Glomerular visceral epithelial cell (primary cell): ENCODE measurements around the gene IGF2R.

Experiments
- DNase-seq: peaks from one replicate; pipeline ENCODE4 v3.0.0-alpha.2; 2016; ENCODE audit errors: extremely low spot score

IGF2R gene

GRCh38 chr6:159974932-159975331 lies 6.0 kb downstream of the IGF2R start:
- DNase-seq = no peak

- no peak for DNase-seq
Observed at GRCh38 chr6:159976686-159977254, 7.9 kb downstream of the IGF2R start.

- no peak for DNase-seq
Observed at GRCh38 chr6:159977255-159977903, 8.5 kb downstream of the IGF2R start.

DNA sequence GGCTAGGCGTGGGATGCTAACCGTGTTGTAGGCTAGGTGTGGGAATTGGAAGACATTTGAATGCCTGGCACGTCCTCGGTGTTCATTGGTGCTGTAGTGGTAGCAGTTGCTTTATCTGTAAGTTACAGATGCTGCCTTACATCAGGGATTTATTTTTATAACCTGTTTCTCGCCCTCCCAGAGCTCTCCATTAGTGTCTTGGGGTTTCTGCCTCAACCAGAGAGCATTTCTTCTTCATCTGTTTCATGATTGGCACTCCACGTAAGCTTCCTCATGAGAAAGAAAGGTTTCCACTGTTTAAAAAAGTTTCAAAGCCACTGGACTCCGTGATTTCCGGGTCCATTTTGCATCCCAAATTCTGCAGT lies 9.0 kb downstream of the IGF2R start:
- DNase-seq = no peak

GRCh38 chr6:159978291-159979135 lies 9.6 kb downstream of the IGF2R start:
- peak; percentile 71 for DNase-seq

- DNase-seq = peak; percentile 61
Observed at GRCh38 chr6:159979136-159979874, 10.4 kb downstream of the IGF2R start.

- no peak for DNase-seq
Observed at GRCh38 chr6:159980474-159980873, 11.6 kb downstream of the IGF2R start.

- no peak for DNase-seq
Observed at GRCh38 chr6:159981071-159981402, 12.2 kb downstream of the IGF2R start.

GRCh38 chr6:159981403-159982245 lies 12.7 kb downstream of the IGF2R start:
- DNase-seq = peak; percentile 44

- peak; percentile 46 for DNase-seq
Observed at GRCh38 chr6:159982731-159983506, 14.0 kb downstream of the IGF2R start.

DNA sequence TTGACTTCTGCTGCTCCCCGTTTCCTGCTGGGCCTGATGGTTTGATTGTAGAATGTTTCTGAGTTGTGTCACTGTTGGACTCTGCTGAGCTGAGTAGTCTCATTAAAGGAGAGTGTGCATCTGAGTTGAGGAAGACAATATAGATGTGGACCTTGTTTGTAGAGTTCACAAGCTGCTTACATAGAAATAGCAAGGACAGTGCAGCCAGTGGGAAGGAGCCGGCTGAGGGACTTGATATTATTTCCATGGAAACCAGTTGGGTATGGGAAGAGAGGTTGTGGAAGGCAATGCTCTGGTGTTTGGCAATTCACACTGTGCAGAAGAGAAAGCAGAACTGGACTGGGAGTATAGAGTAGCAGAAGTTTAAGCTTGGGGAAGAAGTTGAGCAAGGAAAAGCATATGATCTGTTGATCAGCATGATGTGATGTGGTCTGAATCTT lies 14.8 kb downstream of the IGF2R start:
- DNase-seq = no peak

- peak; percentile 35 for DNase-seq
Observed at GRCh38 chr6:159984268-159984786, 15.4 kb downstream of the IGF2R start.

- DNase-seq = peak; percentile 54
Observed at GRCh38 chr6:159985296-159985945, 16.5 kb downstream of the IGF2R start.

DNA sequence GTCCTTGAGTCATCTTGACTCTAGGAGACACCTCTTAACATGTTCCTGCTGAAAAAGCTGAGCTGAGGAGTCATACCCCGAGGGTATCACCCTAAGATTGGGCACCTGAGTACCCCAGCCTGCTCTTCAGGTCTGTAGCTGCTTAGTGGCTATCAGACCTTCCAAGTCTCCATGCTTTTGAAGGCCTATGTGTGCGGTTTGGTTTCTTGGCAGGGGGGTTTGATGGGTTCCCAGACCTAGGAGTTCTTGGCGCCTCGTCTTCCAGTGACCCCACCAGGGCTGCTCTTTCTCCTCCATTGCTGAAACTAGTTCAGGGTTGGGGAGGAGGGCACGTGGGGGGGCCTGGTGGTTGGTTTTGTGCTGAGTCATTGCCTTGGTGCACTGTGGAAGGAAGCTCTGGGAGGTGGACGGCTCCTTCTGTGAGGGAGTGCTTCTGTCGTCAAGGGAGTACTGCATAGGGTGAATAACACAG lies 20.1 kb downstream of the IGF2R start:
- DNase-seq = peak; percentile 67

DNA sequence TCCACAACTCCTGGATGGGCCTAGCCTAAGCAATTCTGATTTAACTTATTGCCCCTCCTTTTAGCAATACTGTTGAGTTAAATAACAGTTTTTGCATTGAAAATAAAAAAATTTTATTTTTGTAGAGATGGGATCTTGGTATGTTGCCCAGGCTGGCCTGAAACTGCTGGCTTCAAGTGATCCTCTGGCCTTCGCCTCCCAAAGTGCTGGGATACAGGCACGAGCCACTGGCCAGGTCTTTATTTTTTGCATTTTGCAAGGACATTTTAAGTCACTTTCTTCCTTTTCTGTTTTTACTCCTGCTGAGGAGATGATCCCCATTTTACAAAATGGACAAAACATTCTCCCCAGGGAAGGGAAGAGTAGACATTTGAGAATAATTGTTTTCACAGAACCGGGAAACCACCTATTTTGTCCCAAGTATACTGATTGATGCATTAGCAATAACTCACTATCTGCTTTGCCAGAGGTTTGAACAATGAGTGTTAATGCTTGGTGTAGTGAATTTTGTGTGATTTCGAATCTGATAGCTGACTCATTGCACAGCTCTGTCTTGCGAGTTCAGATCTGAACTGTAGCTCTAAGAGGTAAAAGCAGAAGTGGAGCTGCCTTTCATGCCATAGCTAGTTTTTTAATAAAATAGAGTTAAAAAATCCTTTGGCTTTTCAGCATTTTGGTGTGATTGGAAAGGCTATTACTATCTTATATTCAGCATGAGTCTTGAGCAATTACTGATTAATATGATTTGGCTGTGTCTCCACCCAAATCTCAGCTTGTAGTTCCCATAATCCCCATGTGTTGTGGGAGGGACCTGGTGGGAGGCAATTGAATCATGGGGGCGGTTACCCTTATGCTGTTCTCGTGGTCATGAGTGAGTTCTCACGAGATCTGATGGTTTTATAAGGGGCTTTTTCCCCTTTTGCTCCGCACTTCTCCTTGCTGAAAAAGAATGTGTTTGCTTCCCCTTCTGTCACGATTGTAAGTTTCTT lies 20.9 kb downstream of the IGF2R start:
- peak; percentile 26 for DNase-seq

DNA sequence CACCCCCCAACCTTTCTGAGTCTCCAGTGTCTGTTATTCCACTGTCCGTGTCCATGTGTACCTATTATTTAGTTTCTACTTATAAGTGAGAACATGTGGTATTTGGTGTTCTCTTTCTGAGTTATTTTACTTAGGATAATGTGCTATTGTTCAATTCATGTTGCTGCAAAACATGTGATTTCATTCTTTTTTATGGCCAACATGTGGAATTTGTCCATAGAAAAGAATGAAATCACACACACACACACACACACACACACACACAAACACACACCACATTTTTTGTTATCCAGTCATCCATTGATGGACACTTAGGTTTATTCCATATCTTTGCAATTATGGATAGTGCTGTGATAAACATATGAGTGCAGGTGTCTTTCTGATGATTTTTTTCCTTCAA lies 23.5 kb downstream of the IGF2R start:
- DNase-seq = no peak

GRCh38 chr6:159995405-159995804 lies 26.5 kb downstream of the IGF2R start:
- no peak for DNase-seq

DNA sequence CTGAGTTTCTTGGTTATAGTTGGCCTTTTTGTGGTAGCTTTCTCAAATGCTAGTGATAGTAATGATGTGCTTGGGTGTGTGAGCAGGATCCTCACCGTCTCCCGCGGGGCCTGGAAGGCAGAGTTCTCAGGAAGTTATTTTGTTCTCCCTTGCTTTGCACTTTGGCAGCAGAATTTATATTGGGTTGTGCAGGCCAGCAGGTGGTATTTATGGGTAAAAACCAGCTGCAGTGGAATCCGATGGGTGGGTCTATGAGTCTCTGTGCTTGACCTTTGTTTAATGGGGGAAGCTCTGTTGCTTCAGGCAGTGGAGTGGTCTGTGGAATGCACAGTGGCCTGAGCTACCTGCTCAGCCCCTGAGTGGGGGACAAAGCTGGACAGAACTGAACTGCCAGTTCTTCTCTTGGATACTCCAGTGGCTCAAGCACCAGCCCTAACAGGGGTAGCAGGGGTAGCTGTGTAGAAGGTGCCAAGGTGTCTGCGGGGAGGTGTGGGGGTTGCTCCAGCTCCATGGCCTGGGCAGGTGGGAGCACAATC lies 27.3 kb downstream of the IGF2R start:
- DNase-seq = no peak
